ENCODE measurements around the gene NAMPT. TPM values are rescaled to one million over a fixed set of nuclear protein-coding genes. Genes with fewer than 3 reads are reported as not detected.

NAMPT gene
- total and polyA plus RNA-seq, 9 of the 15 experiments (the other 6 are each of a cell fraction or from before 2014, with no cell fraction given): 41.1 to 160 (median 106) TPM

GRCh38 chr7:106215868-106216516, 68.8 kb downstream of the NAMPT start (continued):
- peak; percentile 59; the same call in 1 of the 2 replicates for TF ChIP-seq ZBTB40 (IDR thresholded peaks at IDR 0.05)
- peak; percentile 53; the same call in 1 of the 2 replicates for TF ChIP-seq ZBTB40 (CRISPR knock-in tag; IDR thresholded peaks at IDR 0.05)
- TF ChIP-seq CREB3 (tag; conservative IDR thresholded peaks at IDR 0.05; ENCODE audit: low read depth): 0 out of 2 replicates have a peak, but pooled peaks have one; percentile 10
- peak; percentile 45; the same call in 1 of the 2 replicates for TF ChIP-seq POLR2H (tag; IDR thresholded peaks at IDR 0.05; ENCODE audit: low read depth)
- TF ChIP-seq, protein P1, sequence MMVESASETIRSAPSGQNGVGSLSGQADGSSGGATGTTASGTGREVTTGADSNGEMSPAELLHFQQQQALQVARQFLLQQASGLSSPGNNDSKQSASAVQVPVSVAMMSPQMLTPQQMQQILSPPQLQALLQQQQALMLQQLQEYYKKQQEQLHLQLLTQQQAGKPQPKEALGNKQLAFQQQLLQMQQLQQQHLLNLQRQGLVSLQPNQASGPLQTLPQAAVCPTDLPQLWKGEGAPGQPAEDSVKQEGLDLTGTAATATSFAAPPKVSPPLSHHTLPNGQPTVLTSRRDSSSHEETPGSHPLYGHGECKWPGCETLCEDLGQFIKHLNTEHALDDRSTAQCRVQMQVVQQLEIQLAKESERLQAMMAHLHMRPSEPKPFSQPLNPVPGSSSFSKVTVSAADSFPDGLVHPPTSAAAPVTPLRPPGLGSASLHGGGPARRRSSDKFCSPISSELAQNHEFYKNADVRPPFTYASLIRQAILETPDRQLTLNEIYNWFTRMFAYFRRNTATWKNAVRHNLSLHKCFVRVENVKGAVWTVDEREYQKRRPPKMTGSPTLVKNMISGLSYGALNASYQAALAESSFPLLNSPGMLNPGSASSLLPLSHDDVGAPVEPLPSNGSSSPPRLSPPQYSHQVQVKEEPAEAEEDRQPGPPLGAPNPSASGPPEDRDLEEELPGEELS (CRISPR knock-in tag; IDR thresholded peaks at IDR 0.05; ENCODE audit: borderline replicate concordance): no peak
- TF ChIP-seq ZNF639 (CRISPR knock-in tag; conservative IDR thresholded peaks at IDR 0.05 in 1 of 2, IDR thresholded peaks at IDR 0.05 in 1 of 2): peak in 1 of 2 experiments; percentile 62; a peak in 1 of 4 replicates
- no peak for TF ChIP-seq NFATC3 (IDR thresholded peaks at IDR 0.05)
- peak; percentile 29; the same call in 1 of the 2 replicates for TF ChIP-seq GTF2E2 (tag; IDR thresholded peaks at IDR 0.05)
- TF ChIP-seq, protein P2, sequence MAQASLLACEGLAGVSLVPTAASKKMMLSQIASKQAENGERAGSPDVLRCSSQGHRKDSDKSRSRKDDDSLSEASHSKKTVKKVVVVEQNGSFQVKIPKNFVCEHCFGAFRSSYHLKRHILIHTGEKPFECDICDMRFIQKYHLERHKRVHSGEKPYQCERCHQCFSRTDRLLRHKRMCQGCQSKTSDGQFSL (CRISPR knock-in tag; IDR thresholded peaks at IDR 0.05): no peak
- TF ChIP-seq, protein P2 (tag; IDR thresholded peaks at IDR 0.05): 0 out of 4 replicates have a peak, but pooled peaks of 1 of the 2 experiments have one; percentile 8

All from K562 (cell line).